Lung microvascular endothelial cell (primary cell): Measurements from ENCODE around the gene FAM78B. TPM values are rescaled to one million over a fixed set of nuclear protein-coding genes. Genes with fewer than 3 reads are reported as not detected.

Source experiments
- DNase-seq, 2 donors: peaks; one replicate each; pipeline versions ENCODE4 v3.0.0 to v3.0.0-alpha.2; 2010; ENCODE audit warnings: low read depth in 2 of 2
- total RNA-seq: library from RNA; depleted of rRNA; stranded (reverse); fragments of >200 nt; gene quantifications from 2 replicates; pipeline ENCODE4 v1.2.1, GENCODE V29; 2014

FAM78B gene
- total RNA-seq, 1 donor from 2014 or later: 0.40 TPM

GRCh38 chr1:166120281-166120680 is 46.5 kb downstream of the FAM78B start:
- DNase-seq: no peak

DNA sequence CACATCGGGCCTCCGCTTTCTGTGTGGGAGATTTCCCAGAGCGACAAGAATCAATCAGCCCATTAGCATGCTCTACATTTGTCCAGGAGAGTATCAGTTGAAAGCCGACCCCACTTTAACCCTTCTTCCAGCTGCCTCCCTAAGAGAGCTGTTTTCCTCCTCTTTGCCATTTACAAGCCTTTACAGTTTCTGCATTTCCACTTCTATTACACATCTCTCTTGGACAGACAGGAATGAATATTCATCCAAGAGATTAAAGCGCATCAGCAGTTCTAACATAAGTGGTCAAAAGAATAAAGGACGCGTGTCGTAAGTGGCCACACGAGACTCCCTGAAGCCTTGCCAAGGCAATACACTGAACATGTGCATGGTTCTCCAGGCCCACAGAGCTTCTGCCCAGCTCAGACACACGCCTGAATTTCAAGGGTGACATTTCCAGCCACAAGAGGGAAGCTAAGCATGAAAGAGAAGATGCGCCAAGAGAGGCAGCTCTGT is 47.3 kb downstream of the FAM78B start:
- no peak for DNase-seq

DNA sequence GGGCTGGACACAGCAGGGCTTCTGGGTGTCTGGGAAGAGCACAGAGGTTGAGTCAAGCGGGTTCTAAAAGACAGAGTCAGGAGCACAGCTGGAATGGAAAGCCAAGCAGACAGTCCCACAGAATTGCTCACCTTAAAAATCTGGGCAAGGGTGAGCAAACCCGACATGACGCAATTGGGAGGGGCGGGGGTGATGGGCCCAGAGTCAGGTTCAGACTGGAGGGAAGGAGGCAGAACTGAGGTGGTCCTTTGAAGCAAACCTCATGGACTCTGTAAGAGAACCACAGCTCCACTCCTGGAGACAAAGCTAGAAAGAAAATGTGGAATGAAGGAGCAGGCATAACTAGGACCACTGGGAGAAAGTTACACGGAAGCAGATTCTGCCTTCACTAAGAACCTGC is 49.0 kb downstream of the FAM78B start:
- no peak for DNase-seq

DNA sequence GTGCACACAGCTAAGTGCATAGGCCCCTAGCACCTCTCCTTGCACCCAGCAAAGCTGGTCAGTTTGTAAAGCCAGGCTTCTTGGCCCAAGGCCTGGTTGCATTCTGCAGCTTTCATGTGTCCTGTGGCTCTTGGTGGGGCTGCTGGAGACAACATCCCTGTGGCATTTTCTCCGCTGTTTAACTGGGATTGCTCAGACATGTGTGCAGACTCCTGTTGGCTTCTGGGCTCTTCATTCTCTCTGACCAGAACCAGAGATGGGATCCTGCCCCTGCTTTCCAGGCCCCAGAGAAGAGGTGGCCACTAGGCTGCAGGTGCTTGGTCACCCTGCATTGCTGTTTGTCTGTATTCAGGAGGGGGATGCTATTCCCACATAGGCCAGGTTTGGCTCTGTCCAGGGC is 50.8 kb downstream of the FAM78B start:
- no peak for DNase-seq

GRCh38 chr1:166114419-166114818 is 52.4 kb downstream of the FAM78B start:
- DNase-seq: no peak

- no peak for DNase-seq
These were observed 53.2 kb downstream of the FAM78B start for GRCh38 chr1:166113630-166114029.

GRCh38 chr1:166113031-166113430 is 53.8 kb downstream of the FAM78B start:
- no peak for DNase-seq

GRCh38 chr1:166112425-166112824 is 54.4 kb downstream of the FAM78B start:
- no peak for DNase-seq

GRCh38 chr1:166111430-166111829 is 55.4 kb downstream of the FAM78B start:
- no peak for DNase-seq

GRCh38 chr1:166090244-166090643 is 76.6 kb downstream of the FAM78B start:
- DNase-seq: no peak

DNA sequence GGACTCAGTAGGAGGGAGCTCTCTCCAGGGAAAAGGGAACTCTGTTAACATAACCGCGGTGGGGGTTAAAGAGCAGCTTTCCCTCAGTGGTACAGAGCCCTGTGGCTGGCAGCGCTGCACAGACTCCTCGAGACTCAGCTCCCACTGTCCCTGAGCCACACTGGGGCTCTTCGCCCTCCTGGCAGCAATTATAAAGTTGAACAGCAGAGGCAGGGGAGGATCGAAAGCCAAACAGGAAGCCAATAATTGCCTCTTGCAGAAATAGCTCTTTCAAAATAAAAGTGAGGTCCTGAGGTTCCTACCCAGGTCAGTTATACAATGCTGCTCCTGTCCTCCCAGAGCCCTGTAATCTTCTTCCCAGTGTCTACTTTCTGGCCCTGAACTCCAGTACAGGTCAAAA is 77.0 kb downstream of the FAM78B start:
- DNase-seq: no peak

GRCh38 chr1:166088572-166088955 is 78.2 kb downstream of the FAM78B start:
- no peak for DNase-seq

DNA sequence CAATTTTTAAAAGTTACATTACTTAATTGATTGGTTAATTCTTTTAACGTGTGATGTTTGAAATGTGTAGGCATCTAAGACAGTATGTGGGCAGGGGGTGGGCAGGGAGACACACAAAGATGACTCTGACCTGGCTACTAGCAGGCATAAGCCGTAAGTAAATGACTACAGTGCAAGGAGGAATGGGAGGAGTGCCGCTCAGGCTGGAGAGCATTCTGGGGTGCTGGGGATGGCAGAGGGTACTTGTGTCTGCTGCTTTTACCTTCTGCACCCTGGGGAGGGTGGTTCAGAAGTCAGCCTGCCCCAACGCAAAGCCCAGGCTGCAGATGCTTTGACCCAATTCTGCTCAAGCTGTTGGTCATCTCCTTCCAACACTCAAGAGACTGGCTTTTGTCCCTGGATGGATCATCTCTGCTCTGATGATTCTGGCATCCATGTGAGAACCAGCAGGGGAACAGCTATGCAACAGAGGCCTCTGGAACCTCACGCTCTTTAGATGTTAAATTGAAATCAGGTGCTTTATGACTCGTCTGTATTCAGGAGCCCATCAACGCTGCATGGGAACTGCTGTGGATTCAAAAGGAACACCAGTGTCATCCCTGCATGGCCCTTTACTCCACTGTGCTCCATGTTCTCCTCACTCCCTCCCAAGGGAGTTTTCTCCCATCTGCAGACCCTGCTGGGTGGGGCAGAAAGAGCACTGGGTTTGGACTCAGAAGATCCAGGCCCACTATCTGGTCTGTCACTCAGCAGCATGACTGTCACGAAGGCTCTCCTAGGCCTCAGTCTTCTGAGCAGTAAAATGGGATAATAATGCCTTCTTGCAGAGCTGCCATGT is 78.8 kb downstream of the FAM78B start:
- DNase-seq: no peak

DNA sequence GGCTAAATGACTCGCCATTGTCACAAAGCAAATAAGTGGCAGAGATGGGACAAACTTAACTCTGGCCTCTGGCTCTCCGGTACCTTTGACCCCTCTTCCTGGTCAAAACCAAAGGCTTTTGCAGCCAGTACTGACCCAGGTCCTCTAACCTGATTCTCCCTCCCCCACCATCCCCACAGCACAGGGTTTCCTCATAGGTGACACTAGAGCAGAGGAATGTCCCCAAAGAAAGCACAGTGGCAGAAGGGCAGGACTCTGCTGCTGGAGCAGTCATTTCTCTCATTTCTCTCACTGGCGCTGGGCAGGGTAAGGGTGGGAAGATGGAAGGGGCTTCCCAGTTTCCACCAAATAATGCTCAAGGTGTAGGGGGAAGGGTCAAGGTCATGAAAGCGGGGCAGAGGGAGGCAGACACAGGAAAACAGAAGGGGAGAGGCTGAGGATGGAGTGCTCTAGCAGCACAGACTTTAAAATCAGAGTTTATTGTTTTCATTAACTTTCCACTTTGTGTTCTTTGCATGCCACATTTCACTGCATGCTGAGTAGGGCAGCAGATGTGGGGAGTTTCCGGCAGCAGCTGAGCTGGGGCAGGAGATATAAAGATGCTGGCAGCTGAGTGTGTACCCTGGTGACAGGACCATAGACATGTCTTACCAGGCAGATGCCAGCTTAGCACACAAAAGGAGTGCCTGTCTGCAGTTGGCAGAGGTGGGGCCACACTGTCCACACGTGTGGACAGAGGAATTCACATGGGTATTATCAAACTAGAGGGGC is 80.5 kb downstream of the FAM78B start:
- DNase-seq: no peak

DNA sequence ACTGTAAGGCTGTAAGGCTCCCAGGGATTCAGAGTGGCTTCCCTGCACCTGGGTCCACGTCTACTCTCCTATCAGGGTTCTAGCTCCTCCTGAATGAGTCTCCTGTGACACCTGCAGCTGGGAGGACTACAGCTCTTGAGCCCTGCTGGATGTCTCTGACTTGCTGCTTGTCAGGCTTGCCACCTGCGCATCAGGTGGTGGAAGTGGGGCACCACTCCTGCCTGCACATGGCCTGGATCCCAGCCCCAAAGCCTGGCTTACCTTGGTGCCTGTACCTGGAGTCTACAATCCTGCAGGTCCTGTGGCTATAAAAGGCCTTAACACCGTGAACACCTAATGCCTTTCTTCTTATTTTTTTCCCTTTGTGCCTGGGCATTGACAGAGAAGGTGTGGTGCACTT is 82.2 kb downstream of the FAM78B start:
- no peak for DNase-seq

- no peak for DNase-seq
These were observed 82.9 kb downstream of the FAM78B start for GRCh38 chr1:166083887-166084286.

- DNase-seq: no peak
These were observed 84.2 kb downstream of the FAM78B start for GRCh38 chr1:166082601-166083000.

GRCh38 chr1:166080967-166081870 is 85.6 kb downstream of the FAM78B start:
- no peak for DNase-seq

- DNase-seq: no peak
These were observed 86.4 kb downstream of the FAM78B start for GRCh38 chr1:166080277-166080966.

- no peak for DNase-seq
These were observed 87.5 kb downstream of the FAM78B start for GRCh38 chr1:166079276-166079675.

DNA sequence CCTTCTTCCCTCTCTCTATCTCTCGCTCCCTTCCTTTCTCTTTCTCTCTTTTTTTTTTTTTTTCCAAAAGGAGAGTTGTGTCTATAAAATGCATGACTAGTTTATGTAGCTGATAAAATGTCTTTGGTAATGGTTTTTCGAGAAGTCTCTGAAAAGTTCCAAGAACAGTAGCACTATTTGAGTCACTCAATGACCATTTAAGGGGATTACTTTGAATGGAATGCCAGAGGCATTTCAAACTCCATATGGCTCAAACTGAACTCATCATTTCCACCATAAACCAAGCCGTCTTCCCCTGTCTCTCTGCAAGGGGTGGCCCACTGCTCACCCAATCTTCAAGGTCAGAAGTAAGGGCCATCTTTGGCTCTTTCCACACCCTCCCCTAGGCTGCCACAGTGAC is 93.3 kb downstream of the FAM78B start:
- no peak for DNase-seq
